ENCODE data around the gene SERPINB11.
"Not testable (repeated sequence)": the region's sequence is repeated elsewhere in the genome, so short reads cannot be mapped to it uniquely, and the experiment has no call there.

Gene SERPINB11

GRCh38 chr18:63708650-63709049 lies 5.9 kb downstream of the SERPINB11 start:
- DNase-seq (ENCODE audit: low read depth, low spot score): no peak
- no peak overlapping the region for H3K4me3 ChIP-seq (ENCODE audit: low read length)

GRCh38 chr18:63725682-63726480 lies 23.1 kb downstream of the SERPINB11 start:
- H3K4me3 ChIP-seq (ENCODE audit: low read length): no peak overlapping the region
- DNase-seq (ENCODE audit: low read depth, low spot score): no peak

GRCh38 chr18:63730773-63731172 lies 28.0 kb downstream of the SERPINB11 start:
- H3K4me3 ChIP-seq (ENCODE audit: low read length): no peak overlapping the region
- no peak for DNase-seq (ENCODE audit: low read depth, low spot score)

GRCh38 chr18:63731215-63731614 lies 28.5 kb downstream of the SERPINB11 start:
- no peak for DNase-seq (ENCODE audit: low read depth, low spot score)
- H3K4me3 ChIP-seq (ENCODE audit: low read length): no peak overlapping the region

GRCh38 chr18:63736876-63737275 lies 34.1 kb downstream of the SERPINB11 start:
- H3K4me3 ChIP-seq (ENCODE audit: low read length): no peak overlapping the region
- DNase-seq (ENCODE audit: low read depth, low spot score): no peak

GRCh38 chr18:63741769-63742168 lies 39.0 kb downstream of the SERPINB11 start:
- no peak overlapping the region for H3K4me3 ChIP-seq (ENCODE audit: low read length)
- DNase-seq (ENCODE audit: low read depth, low spot score): no peak

- DNase-seq (ENCODE audit: low read depth, low spot score): no peak
These were observed 44.2 kb downstream of the SERPINB11 start for GRCh38 chr18:63747006-63747405.

GRCh38 chr18:63749489-63749888 lies 46.7 kb downstream of the SERPINB11 start:
- H3K4me3 ChIP-seq (ENCODE audit: low read length): no peak overlapping the region
- no peak for DNase-seq (ENCODE audit: low read depth, low spot score)

More at GRCh38 chr18:63747006-63747405, 44.2 kb downstream of the SERPINB11 start:
- no peak overlapping the region for H3K4me3 ChIP-seq (ENCODE audit: low read length)

- no peak for DNase-seq (ENCODE audit: low read depth, low spot score)
- H3K4me3 ChIP-seq (ENCODE audit: low read length): no peak overlapping the region
These were observed 49.9 kb downstream of the SERPINB11 start for GRCh38 chr18:63752636-63753035.

GRCh38 chr18:63753676-63754075 lies 50.9 kb downstream of the SERPINB11 start:
- H3K4me3 ChIP-seq (ENCODE audit: low read length): no peak overlapping the region
- no peak for DNase-seq (ENCODE audit: low read depth, low spot score)

- no peak for DNase-seq (ENCODE audit: low read depth, low spot score)
- H3K4me3 ChIP-seq (ENCODE audit: low read length): no peak overlapping the region
These were observed 54.8 kb downstream of the SERPINB11 start for GRCh38 chr18:63757541-63757940.

- DNase-seq (ENCODE audit: low read depth, low spot score): no peak
- H3K4me3 ChIP-seq (ENCODE audit: low read length): no peak overlapping the region
These were observed 56.0 kb downstream of the SERPINB11 start for GRCh38 chr18:63758615-63759240.

GRCh38 chr18:63759786-63760185 lies 57.0 kb downstream of the SERPINB11 start:
- H3K4me3 ChIP-seq (ENCODE audit: low read length); DNase-seq (ENCODE audit: low read depth, low spot score): not testable (repeated sequence)

GRCh38 chr18:63762518-63762917 lies 59.8 kb downstream of the SERPINB11 start:
- no peak for DNase-seq (ENCODE audit: low read depth, low spot score)

GRCh38 chr18:63763831-63764600 lies 61.3 kb downstream of the SERPINB11 start:
- DNase-seq (ENCODE audit: low read depth, low spot score): no peak

More at GRCh38 chr18:63762518-63762917, 59.8 kb downstream of the SERPINB11 start:
- H3K4me3 ChIP-seq (ENCODE audit: low read length): no peak overlapping the region

GRCh38 chr18:63765837-63766236 lies 63.1 kb downstream of the SERPINB11 start:
- DNase-seq (ENCODE audit: low read depth, low spot score): no peak
- H3K4me3 ChIP-seq (ENCODE audit: low read length): no peak overlapping the region

More at GRCh38 chr18:63763831-63764600, 61.3 kb downstream of the SERPINB11 start:
- H3K4me3 ChIP-seq (ENCODE audit: low read length): no peak overlapping the region

Data from Jurkat, Clone E6-1 (cell line).